Thyroid gland (tissue), 4 donors: Measurements from ENCODE around the gene CALCR. TPM values are rescaled to one million over a fixed set of nuclear protein-coding genes. Genes with fewer than 3 reads are reported as not detected.

Experiments used
- DNase-seq, 2 donors: peaks; one replicate each; pipeline ENCODE4 v3.0.0-alpha.2; 2019
- H3K27ac ChIP-seq, 3 donors: fragments of 200-600 bp; sonication (generic); 1 replicate in 2 of 3; 2 replicates in 1 of 3; pipeline ENCODE4 v1.5.1; 2016 to 2019; ENCODE audit warnings: mild to moderate bottlenecking in 1 of 3, moderate library complexity in 1 of 3
- H3K27me3 ChIP-seq: fragments of 200-600 bp; sonication (generic); one replicate; pipeline ENCODE4 v1.5.1; 2019
- H3K36me3 ChIP-seq, 2 donors: fragments of 200-600 bp; sonication (generic); one replicate each; pipeline ENCODE4 v1.5.1; 2016 to 2019
- H3K4me1 ChIP-seq, 2 donors: fragments of 200-600 bp; sonication (generic); one replicate each; pipeline ENCODE4 v1.5.1; 2017 to 2019
- H3K4me3 ChIP-seq, 3 donors: fragments of 200-600 bp; sonication (generic); replicated peaks in 1 of 3; 1 replicate in 2 of 3; 2 replicates in 1 of 3; pipeline ENCODE4 v1.5.1; 2016; ENCODE audit warnings: mild to moderate bottlenecking in 1 of 3
- H3K9me3 ChIP-seq: fragments of 200-600 bp; sonication (generic); one replicate; pipeline ENCODE4 v1.5.1; 2017
- POLR2A ChIP-seq, 2 donors: fragments of 450-650 bp; IDR thresholded peaks; one replicate each; pipeline ENCODE4 v1.6.1; 2017; ENCODE audit warnings: antibody characterized with exemption in 2 of 2, mild to moderate bottlenecking in 2 of 2, moderate library complexity in 1 of 2
- WGBS, 2 donors: methylation state at CpG; one replicate each; pipeline ENCODE4 v1.1.5; 2017; 5-methylcytosine and 5-hydroxymethylcytosine counted together
- intact Hi-C: fragments of 100-400 bp; cut with DNase I; formaldehyde crosslinking; loops from one replicate; pipeline ENCODE4 v1.15.1; 2023
- microRNA counts, 2 donors: library from miRNA; unstranded; fragments of <30 nt; microRNA quantifications; one replicate each; lab custom pipeline; 2016 to 2017
- microRNA-seq: library from miRNA; unstranded; fragments of <30 nt; microRNA quantifications from one replicate; pipeline ENCODE4, GENCODE V29; 2016
- small RNA-seq: library from RNA; depleted of rRNA; stranded (forward); fragments of <200 nt; gene quantifications from one replicate; pipeline ENCODE3, GENCODE V24; 2016
- total RNA-seq, 4 donors: library from RNA; depleted of rRNA; stranded (reverse); fragments of >200 nt; gene quantifications; one replicate each; pipeline ENCODE4 v1.2.3, GENCODE V29; 2016
- TF ChIP-seq, protein P1 (sequence below), 6 experiments: fragments of 200-600 bp in 3 of 6; fragments of 450-650 bp in 3 of 6; sonication (generic) in 3 of 6; IDR thresholded peaks; one replicate each; pipeline ENCODE4 v1.5.1; 2016 to 2019; ENCODE audit warnings: antibody characterized with exemption in 6 of 6, mild to moderate bottlenecking in 2 of 6, inconsistent platforms in 1 of 6, moderate library complexity in 1 of 6

Gene CALCR
- total RNA-seq, 4 donors from 2014 or later = 0.11 TPM; not detected in 3

DNA sequence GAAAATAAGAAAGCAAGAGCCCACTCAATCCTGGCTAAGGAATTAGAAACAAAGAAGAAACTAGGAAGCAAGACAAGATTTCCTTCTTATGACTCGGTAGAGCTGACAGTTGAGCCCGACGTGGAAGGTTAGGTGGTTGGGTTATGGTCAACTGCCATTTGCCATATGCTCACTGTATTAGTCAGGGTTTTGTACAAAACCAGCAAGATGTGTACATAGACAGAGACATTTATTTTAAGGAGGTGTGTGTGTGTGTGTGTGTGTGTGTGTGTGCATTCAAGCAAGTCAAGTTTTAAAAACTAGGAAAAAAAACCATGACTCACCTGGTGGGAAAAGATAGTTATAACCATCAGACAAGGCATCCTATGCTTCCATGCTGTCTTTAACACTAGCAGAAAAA lies 183.9 kb downstream of the CALCR start:
- no peak overlapping the region for H3K27ac ChIP-seq
- no peak for DNase-seq
- no peaks in the 10 kb centered on the region for H3K36me3 ChIP-seq
- no peak overlapping the region for H3K4me3 ChIP-seq
- intact Hi-C loops = no loop called here
- no peaks in the 10 kb centered on the region for H3K4me1 ChIP-seq
- WGBS, 2 donors = 91 to 92% methylated on average over 3 of the region's 3 CpGs
- TF ChIP-seq, protein P1, sequence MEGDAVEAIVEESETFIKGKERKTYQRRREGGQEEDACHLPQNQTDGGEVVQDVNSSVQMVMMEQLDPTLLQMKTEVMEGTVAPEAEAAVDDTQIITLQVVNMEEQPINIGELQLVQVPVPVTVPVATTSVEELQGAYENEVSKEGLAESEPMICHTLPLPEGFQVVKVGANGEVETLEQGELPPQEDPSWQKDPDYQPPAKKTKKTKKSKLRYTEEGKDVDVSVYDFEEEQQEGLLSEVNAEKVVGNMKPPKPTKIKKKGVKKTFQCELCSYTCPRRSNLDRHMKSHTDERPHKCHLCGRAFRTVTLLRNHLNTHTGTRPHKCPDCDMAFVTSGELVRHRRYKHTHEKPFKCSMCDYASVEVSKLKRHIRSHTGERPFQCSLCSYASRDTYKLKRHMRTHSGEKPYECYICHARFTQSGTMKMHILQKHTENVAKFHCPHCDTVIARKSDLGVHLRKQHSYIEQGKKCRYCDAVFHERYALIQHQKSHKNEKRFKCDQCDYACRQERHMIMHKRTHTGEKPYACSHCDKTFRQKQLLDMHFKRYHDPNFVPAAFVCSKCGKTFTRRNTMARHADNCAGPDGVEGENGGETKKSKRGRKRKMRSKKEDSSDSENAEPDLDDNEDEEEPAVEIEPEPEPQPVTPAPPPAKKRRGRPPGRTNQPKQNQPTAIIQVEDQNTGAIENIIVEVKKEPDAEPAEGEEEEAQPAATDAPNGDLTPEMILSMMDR (IDR thresholded peaks at IDR 0.05) = no peak
- no peak for TF ChIP-seq POLR2A (IDR thresholded peaks at IDR 0.05)
- no peaks in the 10 kb centered on the region for H3K9me3 ChIP-seq
- H3K27me3 ChIP-seq = no peaks in the 10 kb centered on the region

DNA sequence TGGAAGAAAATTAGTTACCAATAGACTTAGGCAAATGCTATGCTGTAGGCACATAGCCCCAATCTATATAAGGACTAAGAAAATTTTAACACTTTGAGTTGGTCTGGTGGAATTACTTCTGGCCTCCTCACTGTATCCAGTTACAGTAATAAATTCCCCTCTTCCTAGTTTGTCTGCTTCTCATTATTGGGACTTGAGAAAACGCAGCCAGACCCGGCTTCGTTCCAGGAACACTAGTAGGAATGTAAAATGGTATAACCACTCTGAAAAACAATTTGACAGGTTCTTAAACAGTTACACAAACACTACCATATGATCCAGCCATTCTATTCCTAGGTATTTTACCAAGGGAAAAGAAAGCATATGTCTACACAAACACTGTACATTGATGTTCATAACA lies 192.2 kb downstream of the CALCR start:
- Histone ChIP-seq H3K36me3 (no peaks in the 10 kb centered on the region), H3K27ac (no peak overlapping the region), H3K4me1 (no peaks in the 10 kb centered on the region), H3K9me3 (no peaks in the 10 kb centered on the region), H3K4me3 (no peak overlapping the region), H3K27me3 (no peaks in the 10 kb centered on the region)
- DNase-seq = no peak
- WGBS, 2 donors = 83 to 87% methylated on average over 3 of the region's 3 CpGs
- TF ChIP-seq, protein P1 (IDR thresholded peaks at IDR 0.05) = no peak
- TF ChIP-seq POLR2A (IDR thresholded peaks at IDR 0.05) = no peak
- intact Hi-C loops = no loop called here

DNA sequence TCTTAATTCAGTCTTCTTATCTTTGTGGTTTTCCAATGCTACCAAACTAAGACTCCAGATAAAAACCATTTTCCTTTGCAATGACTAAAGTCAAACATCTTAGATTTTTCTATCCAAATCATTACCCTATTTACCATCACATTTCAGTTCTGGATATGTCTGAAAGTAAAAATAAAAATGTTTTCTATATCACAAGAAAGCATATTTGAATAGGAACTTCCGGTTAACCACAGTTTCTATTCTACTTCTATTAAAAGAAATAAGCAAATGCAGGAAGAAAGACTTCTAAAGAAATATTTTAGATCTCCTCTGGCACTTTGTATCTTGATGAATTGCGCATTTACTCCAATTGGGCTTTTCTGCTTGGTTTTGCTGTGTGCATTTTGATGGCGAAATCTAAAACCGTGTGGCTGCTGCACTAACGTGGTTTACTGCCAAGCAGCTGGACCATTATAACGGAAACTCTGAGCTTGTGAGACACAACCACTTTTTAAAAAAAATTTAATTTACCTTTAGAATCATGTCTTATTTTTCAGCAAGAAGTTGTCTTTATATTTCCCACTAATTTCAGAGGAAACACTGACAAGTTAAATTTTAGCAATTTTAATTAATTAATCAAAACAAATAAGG lies 196.3 kb downstream of the CALCR start:
- no peaks in the 10 kb centered on the region for H3K9me3 ChIP-seq
- intact Hi-C loops = no loop called here
- no peak overlapping the region for H3K27ac ChIP-seq
- H3K4me3 ChIP-seq = no peak overlapping the region
- no peak for DNase-seq
- no peaks in the 10 kb centered on the region for H3K4me1 ChIP-seq
- H3K27me3 ChIP-seq = no peaks in the 10 kb centered on the region
- 77 to 84% methylated on average over 6 of the region's 6 CpGs for WGBS, 2 donors
- TF ChIP-seq POLR2A (IDR thresholded peaks at IDR 0.05) = no peak
- TF ChIP-seq, protein P1 (IDR thresholded peaks at IDR 0.05) = no peak
- no peaks in the 10 kb centered on the region for H3K36me3 ChIP-seq

DNA sequence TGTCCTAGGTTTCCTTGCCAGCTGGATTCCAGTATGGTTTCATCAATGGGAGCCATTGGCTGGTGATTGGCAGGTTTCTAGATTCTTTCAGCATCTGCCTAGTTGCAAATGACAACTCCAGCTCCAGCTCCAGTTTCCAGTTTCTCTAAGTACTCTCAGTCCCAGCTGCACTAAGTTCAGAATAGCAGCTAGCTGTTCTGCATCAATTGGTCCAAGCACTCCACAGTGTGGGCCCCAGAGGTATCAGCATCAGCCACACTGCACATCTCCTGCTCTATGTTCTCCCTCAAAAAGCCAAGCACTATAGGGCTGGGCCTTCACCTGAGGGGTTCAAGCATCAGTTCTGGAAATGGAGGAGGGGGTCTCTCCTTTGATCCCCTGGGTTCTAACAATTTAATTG lies 198.9 kb downstream of the CALCR start:
- intact Hi-C loops = no loop called here

More for the DNA sequence above, 198.9 kb downstream of the CALCR start:
- no peaks in the 10 kb centered on the region for H3K36me3 ChIP-seq
- no peak for DNase-seq
- H3K27me3 ChIP-seq = no peaks in the 10 kb centered on the region
- no peaks in the 10 kb centered on the region for H3K9me3 ChIP-seq
- no peaks in the 10 kb centered on the region for H3K4me1 ChIP-seq
- no peak overlapping the region for H3K27ac ChIP-seq
- H3K4me3 ChIP-seq = no peak overlapping the region
- no peak for TF ChIP-seq POLR2A (IDR thresholded peaks at IDR 0.05)
- TF ChIP-seq, protein P1 (IDR thresholded peaks at IDR 0.05) = no peak

MicroRNAs encoded within 50 kb of the gene (microRNA counts, 767-probe panel; counts per million panel counts)
- microRNA hsa-miR-489 (lab: Ali Mortazavi, UCI) = 0 counts per million in 2 donors
- 0 to 2,966 counts per million in 2 donors for microRNA hsa-miR-653 (lab: Ali Mortazavi, UCI)

Small RNAs within 50 kb of the gene (microRNA-seq; reads per million reads assigned to microRNA genes)
- 4.0 reads per million, percentile 6 among the genes with 10 or more reads in this experiment for gene MIR489
- 5.5 reads per million, percentile 13 among the genes with 10 or more reads in this experiment for gene MIR653

Small RNAs within 50 kb of the gene (small RNA-seq; reads per million reads assigned to genes)
- not detected for gene MIR489
- gene MIR653 = not detected
